GM12891 (cell line): ENCODE results near the gene ZNF618.

Source experiments
- POLR2A ChIP-seq: IDR thresholded peaks from 2 replicates; pipeline ENCODE4 v1.6.1; 2011; ENCODE audit warnings: low read depth, low read length, control low read depth
- POLR2AphosphoS5 ChIP-seq: IDR thresholded peaks from 2 replicates; pipeline ENCODE4 v1.6.1; 2011; ENCODE audit warnings: low read depth, low read length, control low read depth
- TAF1 ChIP-seq: IDR thresholded peaks from 2 replicates; pipeline ENCODE4 v1.6.1; 2011; ENCODE audit warnings: low read depth, low read length, control low read depth

- TF ChIP-seq POLR2A (no peak), POLR2AphosphoS5 (no peak), TAF1 (no peak)
These were observed 110.8 kb downstream of the ZNF618 start for GRCh38 chr9:113986931-113987330.
